Measurements from ENCODE around the gene OR4F6.

GRCh38 chr15:101841656-101842055 is 38.3 kb downstream of the OR4F6 start:
- TF ChIP-seq CTCF (IDR thresholded peaks at IDR 0.05): no peak
- TF ChIP-seq POLR2AphosphoS5 (IDR thresholded peaks at IDR 0.05; ENCODE audit: insufficient read depth in 1 of 2, low read depth in 1 of 2): no peak
